ES-I3 (cell line): ENCODE data around the gene HMCES.
"Not testable (repeated sequence)": the region's sequence is repeated elsewhere in the genome, so short reads cannot be mapped to it uniquely, and the experiment has no call there.

ENCODE experiments used
- H3K36me3 ChIP-seq: 2 replicates; pipeline ENCODE4 v1.6.1; 2013; ENCODE audit warnings: mild to moderate bottlenecking, low read length, control low read depth, moderate library complexity; ENCODE audit not compliant: insufficient read depth
- H3K4me1 ChIP-seq: 2 replicates; pipeline ENCODE4 v1.6.1; 2013; ENCODE audit warnings: mild to moderate bottlenecking, control low read depth, low read length; ENCODE audit not compliant: insufficient read depth
- H3K9ac ChIP-seq: 2 replicates; pipeline ENCODE4 v1.6.1; 2013; ENCODE audit warnings: low read depth, mild to moderate bottlenecking, low read length, moderate library complexity
- H3K9me3 ChIP-seq: 2 replicates; pipeline ENCODE4 v1.6.1; 2013; ENCODE audit warnings: mild to moderate bottlenecking, low read length, moderate library complexity; ENCODE audit not compliant: control insufficient read depth, insufficient read depth

Gene HMCES, protein sequence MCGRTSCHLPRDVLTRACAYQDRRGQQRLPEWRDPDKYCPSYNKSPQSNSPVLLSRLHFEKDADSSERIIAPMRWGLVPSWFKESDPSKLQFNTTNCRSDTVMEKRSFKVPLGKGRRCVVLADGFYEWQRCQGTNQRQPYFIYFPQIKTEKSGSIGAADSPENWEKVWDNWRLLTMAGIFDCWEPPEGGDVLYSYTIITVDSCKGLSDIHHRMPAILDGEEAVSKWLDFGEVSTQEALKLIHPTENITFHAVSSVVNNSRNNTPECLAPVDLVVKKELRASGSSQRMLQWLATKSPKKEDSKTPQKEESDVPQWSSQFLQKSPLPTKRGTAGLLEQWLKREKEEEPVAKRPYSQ

DNA sequence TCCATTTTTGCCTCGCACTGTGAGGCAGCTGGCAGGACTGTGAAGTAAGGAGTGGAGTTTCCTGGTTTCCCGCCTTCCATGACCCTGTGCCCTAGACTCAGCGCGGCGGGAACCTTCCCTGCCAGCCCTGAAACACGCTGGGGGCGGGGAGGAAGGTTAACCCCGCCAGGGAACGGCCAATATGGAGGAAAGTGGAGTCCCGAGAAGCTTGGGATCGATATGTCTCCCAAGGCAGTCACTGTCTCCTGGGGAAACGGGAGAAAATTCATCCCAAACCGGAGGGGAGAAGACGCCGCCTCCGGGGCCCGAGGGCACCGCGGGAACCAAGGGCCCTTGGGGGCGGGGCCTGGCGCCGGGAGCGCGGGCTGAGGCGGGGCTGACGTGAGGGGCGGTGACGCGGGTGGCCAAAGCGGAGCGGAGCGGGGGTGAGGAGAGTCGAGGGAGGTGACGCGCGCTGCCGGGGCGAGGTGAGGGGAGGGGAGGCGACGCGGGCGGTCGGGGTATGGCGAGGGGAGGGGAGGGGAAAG, at the start of gene HMCES:
HMCES (plus strand) TSS at position 432 of the 527 bp plus-strand sequence. CDS start 863 bp downstream, outside the sequence.
- peaks cover 5% of the 10 kb centered on the region; the same call in 1 of the 2 replicates for H3K4me1 ChIP-seq
- H3K9me3 ChIP-seq, result no peaks in the 10 kb centered on the region
- peaks cover 22% of the 10 kb centered on the region for H3K36me3 ChIP-seq
- H3K9ac ChIP-seq, result peak within 1 kb of the TSS; percentile 62

DNA sequence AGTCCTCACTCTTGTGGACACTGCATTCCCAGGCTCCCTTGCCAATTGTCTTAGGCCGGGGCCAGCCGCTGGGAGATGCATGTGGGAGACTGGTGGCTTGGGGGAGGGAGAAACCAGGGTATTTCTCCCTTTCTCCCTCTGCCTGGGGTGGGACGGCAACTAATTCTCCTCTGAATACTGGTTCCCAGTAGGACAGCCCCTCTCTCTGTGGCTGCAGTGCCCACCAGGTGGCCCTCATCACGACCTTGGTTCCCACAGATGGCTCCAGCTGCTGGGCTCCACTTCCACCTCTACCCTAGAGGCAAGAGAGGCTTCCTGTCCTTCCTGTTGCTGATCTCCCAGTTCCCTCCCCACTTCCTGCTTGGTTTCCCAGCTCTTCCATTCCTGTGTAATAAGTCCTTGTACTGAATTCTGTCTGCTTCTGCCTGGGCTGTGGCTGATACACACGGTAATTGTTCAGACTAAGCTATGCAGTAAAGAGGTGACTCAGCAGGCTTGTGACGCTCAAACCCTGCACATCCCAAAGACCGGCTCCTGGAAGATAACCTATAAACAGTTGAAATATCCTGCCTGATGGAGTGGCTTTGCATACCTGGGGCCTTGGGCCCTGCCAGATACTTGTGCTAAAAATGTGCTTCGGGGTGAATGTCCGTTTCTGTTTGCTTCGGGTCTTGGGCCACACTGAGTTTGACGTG, 49.6 kb upstream of the HMCES start:
- no peaks in the 10 kb centered on the region for H3K36me3 ChIP-seq
- H3K4me1 ChIP-seq, result peaks cover 11% of the 10 kb centered on the region
- no peak overlapping the region for H3K9ac ChIP-seq
- no peaks in the 10 kb centered on the region for H3K9me3 ChIP-seq

DNA sequence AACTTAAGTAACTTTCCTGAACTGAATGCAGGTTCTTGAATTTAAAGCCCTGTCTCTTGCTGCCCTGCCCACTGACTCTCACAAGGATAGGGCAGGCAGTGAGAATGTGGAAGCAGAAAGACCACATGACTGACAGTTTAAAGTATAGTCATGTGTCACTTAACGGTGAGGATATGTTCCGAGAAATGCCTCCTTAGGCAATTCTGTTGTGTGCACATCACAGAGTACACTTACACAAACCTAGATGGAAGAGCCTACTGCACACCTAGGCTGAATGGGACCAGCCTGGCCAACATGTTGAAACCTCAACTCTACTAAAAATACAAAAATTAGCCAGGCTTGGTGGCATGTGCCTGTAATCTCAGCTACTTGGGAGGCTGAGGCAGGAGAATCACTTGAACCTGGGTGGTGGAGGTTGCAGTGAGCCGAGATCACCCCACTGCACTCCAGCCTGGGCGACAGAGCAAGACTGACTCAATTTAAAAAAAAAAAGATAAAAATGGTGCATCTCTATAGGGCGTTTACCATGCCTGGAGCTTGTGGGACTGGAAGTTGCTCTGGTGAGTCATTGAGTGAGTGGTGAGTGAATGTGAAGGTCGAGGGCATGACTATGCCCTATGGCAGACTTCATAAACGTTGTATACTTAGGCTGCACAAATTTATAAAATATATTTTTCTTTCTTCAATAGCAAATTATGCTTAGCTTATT, 48.2 kb upstream of the HMCES start:
- Histone ChIP-seq H3K36me3 (no peaks in the 10 kb centered on the region), H3K9ac (no peak overlapping the region), H3K9me3 (no peaks in the 10 kb centered on the region), H3K4me1 (peaks cover 11% of the 10 kb centered on the region)

DNA sequence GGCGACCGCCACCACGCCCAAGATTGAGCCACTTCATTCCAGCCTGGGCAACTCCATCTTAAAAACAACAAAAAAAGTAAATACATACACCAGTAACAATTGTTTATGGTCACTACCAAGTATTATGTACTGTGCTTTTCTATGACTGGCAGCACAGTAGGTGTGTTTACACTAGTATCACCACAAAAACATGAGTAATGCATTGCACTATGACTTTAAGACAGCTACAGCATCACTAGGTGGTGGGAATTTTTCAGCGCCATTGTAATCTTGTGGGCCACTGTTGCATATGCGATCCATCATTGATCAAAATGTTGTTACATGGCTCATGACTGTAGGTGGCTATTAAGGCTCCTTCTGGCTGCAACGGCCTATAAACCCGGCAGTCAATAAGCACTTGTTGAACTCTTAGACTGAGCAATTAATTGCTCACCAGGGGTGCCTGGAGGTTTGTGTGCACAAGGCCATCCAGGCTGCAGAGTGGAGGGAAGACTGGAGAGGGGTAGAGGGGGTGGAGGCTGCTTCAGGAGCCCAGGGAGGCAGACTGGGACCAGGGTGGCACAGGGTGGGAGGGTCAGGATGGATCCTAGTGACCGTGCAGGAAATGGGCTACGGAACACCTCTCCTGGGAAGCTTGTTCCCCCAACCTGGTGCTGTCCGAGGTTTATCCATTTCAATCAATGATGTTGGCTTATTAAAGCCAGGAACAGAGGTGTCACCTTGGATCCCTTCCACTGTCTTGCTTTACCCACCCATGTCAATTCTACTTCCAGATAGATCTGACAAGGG, 47.1 kb upstream of the HMCES start:
- H3K9ac ChIP-seq, result no peak overlapping the region
- peaks cover 11% of the 10 kb centered on the region for H3K4me1 ChIP-seq
- H3K36me3 ChIP-seq, result no peaks in the 10 kb centered on the region
- H3K9me3 ChIP-seq, result no peaks in the 10 kb centered on the region

GRCh38 chr3:129233538-129233937, 45.1 kb upstream of the HMCES start:
- Histone ChIP-seq H3K9me3 (no peaks in the 10 kb centered on the region), H3K9ac (no peak overlapping the region), H3K4me1 (peaks cover 4% of the 10 kb centered on the region), H3K36me3 (no peaks in the 10 kb centered on the region)

DNA sequence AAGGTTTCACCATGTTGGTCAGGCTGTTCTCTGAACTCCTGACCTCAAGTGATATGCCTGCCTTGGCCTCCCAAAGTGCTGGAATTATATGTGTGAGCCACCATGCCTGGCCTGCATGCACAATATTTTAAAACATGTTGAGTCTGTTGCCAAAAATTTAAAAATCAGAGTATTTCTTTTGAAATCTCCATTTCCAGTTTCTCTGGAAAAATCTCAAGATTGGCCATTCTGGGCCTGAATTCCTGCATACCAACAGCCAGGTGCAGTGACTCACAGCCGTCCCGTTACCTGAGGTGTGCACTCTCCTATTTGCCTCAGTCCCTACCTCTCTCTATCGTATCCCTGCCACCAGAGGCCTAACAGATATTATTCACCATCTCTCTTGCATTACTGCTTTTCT, 44.2 kb upstream of the HMCES start:
- H3K9ac ChIP-seq, result no peak overlapping the region
- H3K4me1 ChIP-seq, result peaks cover 2% of the 10 kb centered on the region; the same call in 1 of the 2 replicates
- H3K9me3 ChIP-seq, result no peaks in the 10 kb centered on the region
- H3K36me3 ChIP-seq, result no peaks in the 10 kb centered on the region

DNA sequence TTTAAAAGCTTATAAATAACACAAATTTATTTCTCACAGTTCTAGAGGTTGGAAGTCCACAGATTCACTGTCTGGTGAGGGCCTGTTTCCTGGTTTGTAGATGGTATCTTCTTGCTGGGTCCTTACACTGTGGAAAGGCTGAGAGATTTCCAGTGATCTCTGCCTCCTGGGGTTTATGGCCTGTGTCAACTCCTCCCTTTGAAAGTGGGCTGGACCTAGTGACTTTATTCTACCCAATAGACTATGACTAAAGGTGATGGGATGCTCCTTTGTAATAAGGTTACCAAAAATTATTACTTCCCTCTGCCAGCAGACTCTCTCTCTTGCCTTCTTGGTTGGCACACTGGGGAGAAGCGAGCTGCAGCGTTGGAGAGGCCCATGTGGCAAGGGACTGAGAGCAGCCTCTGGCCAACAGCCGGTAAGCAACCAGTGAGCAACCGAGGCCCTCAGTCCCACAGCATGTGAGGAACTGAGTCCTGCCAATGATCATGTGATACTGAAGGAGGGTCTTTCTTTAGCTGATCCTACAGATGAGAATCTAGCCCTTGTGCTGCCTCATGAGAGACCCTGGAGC, 43.2 kb upstream of the HMCES start:
- H3K4me1 ChIP-seq, result peaks cover 11% of the 10 kb centered on the region
- H3K9ac ChIP-seq, result no peak overlapping the region

GRCh38 chr3:129238945-129239705, 39.5 kb upstream of the HMCES start:
- H3K36me3 ChIP-seq, result no peaks in the 10 kb centered on the region
- H3K9me3 ChIP-seq, result no peaks in the 10 kb centered on the region
- peaks cover 15% of the 10 kb centered on the region for H3K4me1 ChIP-seq
- H3K9ac ChIP-seq, result no peak overlapping the region

More for the DNA sequence above, 43.2 kb upstream of the HMCES start:
- Histone ChIP-seq H3K9me3 (no peaks in the 10 kb centered on the region), H3K36me3 (no peaks in the 10 kb centered on the region)

DNA sequence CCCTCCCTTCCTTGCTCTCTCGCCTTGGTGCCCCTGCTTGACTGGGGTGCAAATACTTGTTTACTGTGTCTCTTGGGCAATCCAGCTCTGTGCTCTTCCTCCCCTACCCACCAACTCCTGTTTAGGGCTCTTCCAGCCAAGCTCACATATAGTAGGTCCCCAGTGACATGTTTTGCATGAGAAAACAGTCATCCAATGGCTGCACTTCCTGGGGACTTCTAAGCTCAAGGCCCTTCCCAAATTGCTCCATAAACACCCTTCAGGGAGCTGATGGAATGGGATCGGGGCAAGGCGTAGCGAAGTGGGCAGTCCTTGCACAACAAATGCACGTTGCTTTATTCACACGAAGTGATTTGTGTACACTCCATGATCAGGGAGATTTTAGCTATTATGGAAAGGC, 38.7 kb upstream of the HMCES start:
- H3K4me1 ChIP-seq, result peaks cover 15% of the 10 kb centered on the region
- H3K36me3 ChIP-seq, result no peaks in the 10 kb centered on the region
- no peaks in the 10 kb centered on the region for H3K9me3 ChIP-seq
- H3K9ac ChIP-seq, result peak overlapping the region; percentile 26; the same call in 1 of the 2 replicates

GRCh38 chr3:129240436-129240835, 38.2 kb upstream of the HMCES start:
- Histone ChIP-seq H3K36me3 (no peaks in the 10 kb centered on the region), H3K9me3 (no peaks in the 10 kb centered on the region), H3K4me1 (peaks cover 15% of the 10 kb centered on the region), H3K9ac (peak overlapping the region; percentile 26; the same call in 1 of the 2 replicates)

- no peaks in the 10 kb centered on the region for H3K9me3 ChIP-seq
- H3K36me3 ChIP-seq, result no peaks in the 10 kb centered on the region
- H3K4me1 ChIP-seq, result peaks cover 6% of the 10 kb centered on the region
- H3K9ac ChIP-seq, result no peak overlapping the region
Observed at GRCh38 chr3:129245141-129245540, 33.5 kb upstream of the HMCES start.

DNA sequence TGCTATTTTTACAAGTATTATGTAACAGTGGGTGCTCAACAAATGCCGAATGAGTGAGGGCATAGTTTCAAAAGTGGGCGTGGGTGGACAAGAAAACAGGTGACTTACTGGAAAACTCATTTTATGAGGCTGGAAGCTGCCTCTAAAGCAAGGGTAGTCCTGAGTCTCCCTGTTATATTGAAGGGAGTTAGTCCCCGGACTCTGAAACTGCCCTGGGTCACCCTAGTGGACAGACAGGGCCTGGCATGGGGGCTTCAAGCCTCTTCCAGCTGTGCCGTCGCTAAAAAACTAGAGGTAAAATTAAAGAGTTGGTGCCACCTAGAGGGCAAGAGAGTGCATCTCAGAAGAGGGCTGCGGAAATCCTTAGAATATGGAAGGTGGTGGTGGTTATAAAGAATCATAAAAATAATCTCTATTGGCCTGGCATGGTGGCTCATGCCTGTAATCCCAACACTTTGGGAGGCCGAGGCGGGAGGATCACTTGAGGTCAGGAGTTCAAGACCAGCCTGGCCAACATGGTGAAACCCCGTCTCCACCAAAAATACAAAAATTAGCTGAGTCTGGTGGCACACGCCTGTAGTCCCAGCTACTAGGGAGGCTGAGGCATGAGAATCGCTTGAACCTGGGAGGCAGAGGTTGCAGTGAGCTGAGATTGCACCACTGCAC, 32.9 kb upstream of the HMCES start:
- not testable (repeated sequence) for H3K36me3 ChIP-seq, H3K9me3 ChIP-seq, H3K4me1 ChIP-seq, H3K9ac ChIP-seq
